Panc1 (cell line): Measurements from ENCODE around the gene AHCYL1. TPM values are rescaled to one million over a fixed set of nuclear protein-coding genes. Genes with fewer than 3 reads are reported as not detected.

Source experiments
- ATAC-seq: fragments of 200-7000 bp; cut with Tn5 transposase; 2 replicates; pipeline ENCODE4 v1.9.1; 2020; ENCODE audit warnings: mild to moderate bottlenecking, moderate library complexity
- BruUV-seq: library from RNA; stranded (reverse); fragments of 400-500 nt; replicated peaks from 2 replicates; lab custom pipeline; 2021; lab: Mats Ljungman, UMichigan
- CTCF ChIA-PET: fragments of 300-600 bp; sonication (Branson Sonifier 250); formaldehyde crosslinking; loops from one replicate; lab custom pipeline; 2022; ENCODE audit warnings: antibody characterized with exemption; lab: Charles Lee
- POLR2A ChIA-PET: fragments of 300-600 bp; sonication (Branson Sonifier 250); formaldehyde crosslinking; loops from one replicate; lab custom pipeline; 2022; ENCODE audit warnings: antibody characterized with exemption; lab: Charles Lee
- DNase-seq: peaks from one replicate; pipeline ENCODE4 v3.0.0-alpha.2; 2010; ENCODE audit warnings: low read depth, low spot score
- H3K27ac ChIP-seq: 2 replicates; pipeline ENCODE4 v1.5.1; 2011; ENCODE audit warnings: mild to moderate bottlenecking, low read length, inconsistent platforms
- H3K27me3 ChIP-seq: fragments of 200-500 bp; sonication (Bioruptor generic); 2 replicates; pipeline ENCODE4 v1.6.0; 2014; ENCODE audit warnings: low read length, inconsistent platforms; ENCODE audit not compliant: control insufficient read depth, insufficient read depth
- H3K36me3 ChIP-seq: fragments of 200-500 bp; sonication (Bioruptor generic); 2 replicates; pipeline ENCODE4 v1.5.1; 2014; ENCODE audit warnings: inconsistent platforms, mild to moderate bottlenecking, low read length, moderate library complexity; ENCODE audit not compliant: control insufficient read depth, insufficient read depth
- H3K4me1 ChIP-seq: 2 replicates; pipeline ENCODE4 v1.5.1; 2011; ENCODE audit warnings: inconsistent platforms, mild to moderate bottlenecking, low read length, moderate library complexity; ENCODE audit not compliant: control insufficient read depth, insufficient read depth
- H3K4me3 ChIP-seq, 2 experiments: 2 replicates each; pipeline ENCODE4 v1.5.1; 2011 to 2012; ENCODE audit warnings: low read depth in 2 of 2, low read length in 2 of 2, mild to moderate bottlenecking in 2 of 2, inconsistent platforms in 1 of 2, moderate library complexity in 1 of 2
- H3K9me3 ChIP-seq: fragments of 200-500 bp; sonication (Bioruptor generic); 2 replicates; pipeline ENCODE4 v1.5.1; 2014; ENCODE audit warnings: low read depth, mild to moderate bottlenecking, inconsistent platforms, low read length, moderate library complexity; ENCODE audit not compliant: control insufficient read depth, insufficient read depth
- CTCF ChIP-seq: fragments of 450-650 bp; IDR thresholded peaks from 2 replicates; pipeline ENCODE4 v1.5.1; 2017; ENCODE audit warnings: mild to moderate bottlenecking
- POLR2AphosphoS5 ChIP-seq: IDR thresholded peaks from 2 replicates; pipeline ENCODE4 v1.6.1; 2012; ENCODE audit warnings: mild to moderate bottlenecking, low read depth, low read length, moderate library complexity
- REST ChIP-seq, 2 experiments: IDR thresholded peaks; 2 replicates each; pipeline ENCODE4 v1.6.1; 2011 to 2012; ENCODE audit warnings: low read depth in 2 of 2, control low read depth in 1 of 2, low read length in 1 of 2, mild to moderate bottlenecking in 1 of 2, moderate library complexity in 1 of 2; ENCODE audit not compliant: insufficient read depth in 1 of 2
- SIN3A ChIP-seq: IDR thresholded peaks from 2 replicates; pipeline ENCODE4 v1.6.1; 2012; ENCODE audit warnings: low read depth, mild to moderate bottlenecking, low read length, moderate library complexity, borderline replicate concordance; ENCODE audit not compliant: insufficient read depth
- TCF7L2 ChIP-seq: IDR thresholded peaks from 2 replicates; pipeline ENCODE4 v1.6.1; 2011; ENCODE audit warnings: mild to moderate bottlenecking, low read depth, low read length, inconsistent platforms
- in situ Hi-C: cut with HindIII; loops from 2 replicates; pipeline ENCODE4 v1.10.0; 2016; ENCODE audit warnings: low sequenced_read_pairs, low pct_unique_long_range_greater_than_20kb
- intact Hi-C: fragments of 100-400 bp; cut with micrococcal nuclease; formaldehyde crosslinking; loops from one replicate; pipeline ENCODE4 v1.10.0; 2022; ENCODE audit not compliant: unreplicated experiment
- total RNA-seq: library from RNA; stranded (reverse); gene quantifications from one replicate; pipeline ENCODE4 v1.2.1, GENCODE V29; 2021; ENCODE audit not compliant: unreplicated experiment

Gene AHCYL1
- total RNA-seq, 1 experiment from 2014 or later, result 174 TPM

DNA sequence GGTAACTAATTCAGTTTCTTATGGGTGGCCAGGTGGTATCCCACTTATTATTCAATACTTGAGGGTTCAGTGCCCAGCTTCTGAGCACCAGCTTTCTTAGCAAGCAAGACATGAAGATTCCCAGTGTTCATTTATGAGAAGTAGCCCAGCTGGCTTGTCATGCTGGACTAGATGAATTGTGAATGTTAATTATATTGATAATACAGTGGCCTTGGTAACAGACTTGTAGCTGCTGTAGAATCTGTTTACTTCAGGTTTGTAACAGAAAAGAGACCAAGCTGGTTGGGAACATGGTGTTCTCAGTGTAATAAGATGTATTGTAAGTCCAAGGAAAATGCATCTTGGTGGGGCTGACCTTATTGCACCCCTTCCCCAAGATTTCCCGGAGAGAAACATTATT, 10.1 kb downstream of the AHCYL1 start:
- in situ Hi-C loops, result no loop called here
- TF ChIP-seq REST (IDR thresholded peaks at IDR 0.05; ENCODE audit: insufficient read depth in 1 of 2, low read depth in 2 of 2, low read length in 1 of 2), result no peak
- no peak for TF ChIP-seq SIN3A
- TF ChIP-seq TCF7L2, result no peak
- TF ChIP-seq CTCF, result no peak
- no peak for TF ChIP-seq POLR2AphosphoS5
- no peak for ATAC-seq
- Histone ChIP-seq H3K4me3 (no peak overlapping the region), H3K36me3 (peaks cover 7% of the 10 kb centered on the region; the same call in 1 of the 2 replicates), H3K9me3 (no peaks in the 10 kb centered on the region), H3K27ac (no peak overlapping the region), H3K27me3 (no peaks in the 10 kb centered on the region), H3K4me1 (peaks cover 41% of the 10 kb centered on the region)
- intact Hi-C loops, result no loop called here
- ChIA-PET CTCF (no interaction called here), POLR2A (no interaction called here)
- DNase-seq, result no peak
- no TSS peak for BruUV-seq

GRCh38 chr1:109995536-109995935, 11.0 kb downstream of the AHCYL1 start:
- H3K27ac ChIP-seq, result no peak overlapping the region; the same call in 1 of the 2 replicates
- H3K4me1 ChIP-seq, result peaks cover 41% of the 10 kb centered on the region
- no peaks in the 10 kb centered on the region for H3K27me3 ChIP-seq
- DNase-seq (no peak), ATAC-seq (no peak)
- ChIA-PET POLR2A (no interaction called here), CTCF (no interaction called here)
- H3K4me3 ChIP-seq, result no peak overlapping the region
- no TSS peak for BruUV-seq
- H3K36me3 ChIP-seq, result peaks cover 3% of the 10 kb centered on the region; the same call in 1 of the 2 replicates
- intact Hi-C loops (no loop called here), in situ Hi-C loops (no loop called here)
- TF ChIP-seq REST (IDR thresholded peaks at IDR 0.05; ENCODE audit: insufficient read depth in 1 of 2, low read depth in 2 of 2, low read length in 1 of 2) (no peak), CTCF (no peak), POLR2AphosphoS5 (no peak), TCF7L2 (no peak)
- H3K9me3 ChIP-seq, result no peaks in the 10 kb centered on the region
